HepG2 (cell line): ENCODE results near the gene PCP4. TPM values are rescaled to one million over a fixed set of nuclear protein-coding genes. Genes with fewer than 3 reads are reported as not detected.

Source experiments
- ATAC-seq: fragments of 200-7000 bp; cut with Tn5 transposase; 3 replicates; pipeline ENCODE4 v1.9.1; 2020; ENCODE audit warnings: mild to moderate bottlenecking, moderate library complexity
- BruUV-seq: library from RNA; stranded (reverse); fragments of 400-500 nt; replicated peaks from 2 replicates; lab custom pipeline; 2021; lab: Mats Ljungman, UMichigan
- CTCF ChIA-PET: fragments of 300-600 bp; formaldehyde crosslinking; extraction: SDS; loops from one replicate; lab custom pipeline; 2021; ENCODE audit warnings: low total read pairs, inconsistent platforms, low intra/inter-chr PET ratio; lab: Yijun Ruan, JAX
- POLR2A ChIA-PET: fragments of 350-600 bp; sonication (Branson Sonifier 250); formaldehyde crosslinking; loops from one replicate; lab custom pipeline; 2020; ENCODE audit warnings: antibody characterized with exemption, inconsistent platforms; lab: Yijun Ruan, JAX
- DNase-seq: peaks from one replicate; pipeline ENCODE4 v3.0.0-alpha.2; 2015; ENCODE audit warnings: low spot score
- FAIRE-seq: peaks from 3 replicates; lab custom pipeline; 2011; peaks lifted over from hg19 to GRCh38; lab: Jason Lieb, UNC
- H2AFZ ChIP-seq: one replicate; pipeline ENCODE4 v1.6.1; 2011; ENCODE audit warnings: low read length, inconsistent platforms
- H3K27ac ChIP-seq: fragments of 300-600 bp; 3 replicates; pipeline ENCODE4 v1.8.0; 2011; ENCODE audit warnings: mixed run types, mild to moderate bottlenecking, mixed read lengths, low read length, inconsistent platforms; ENCODE audit not compliant: insufficient read depth; ENCODE audit errors: extremely low read length
- H3K27me3 ChIP-seq, 2 experiments: fragments of 200-600 bp in 1 of 2; 2 replicates in 1 of 2; 3 replicates in 1 of 2; pipeline versions ENCODE4 v1.6.0 to v1.8.0; 2011; ENCODE audit warnings: low read length in 2 of 2, mild to moderate bottlenecking in 2 of 2, moderate library complexity in 2 of 2, inconsistent platforms in 1 of 2; ENCODE audit not compliant: insufficient read depth in 2 of 2, control insufficient read depth in 1 of 2
- H3K36me3 ChIP-seq, 2 experiments: fragments of 200-600 bp in 1 of 2; replicated peaks in 1 of 2; 2 replicates in 1 of 2; 3 replicates in 1 of 2; pipeline versions ENCODE4 v1.5.1 to v1.8.0; 2011; ENCODE audit warnings: low read length in 2 of 2, inconsistent platforms in 1 of 2; ENCODE audit not compliant: insufficient read depth in 2 of 2, control insufficient read depth in 1 of 2
- H3K4me1 ChIP-seq: 2 replicates; pipeline ENCODE4 v1.5.1; 2012; ENCODE audit warnings: low read length, inconsistent platforms; ENCODE audit not compliant: insufficient read depth
- H3K4me2 ChIP-seq: 2 replicates; pipeline ENCODE4 v1.6.0; 2011; ENCODE audit warnings: low read depth, low read length, inconsistent platforms
- H3K4me3 ChIP-seq, 3 experiments: fragments of 200-600 bp in 1 of 3; sonication (generic), shearing (Covaris generic) in 1 of 3; replicated peaks in 1 of 3; 2 replicates each; pipeline ENCODE4 v1.5.1; 2011 to 2016; ENCODE audit warnings: low read length in 3 of 3, inconsistent platforms in 2 of 3, low read depth in 2 of 3, mild to moderate bottlenecking in 2 of 3, control low read depth in 1 of 3, mixed read lengths in 1 of 3; ENCODE audit not compliant: insufficient read depth in 1 of 3
- H3K79me2 ChIP-seq: one replicate; pipeline ENCODE4 v1.6.1; 2011; ENCODE audit warnings: low read length, inconsistent platforms; ENCODE audit not compliant: insufficient read depth
- H3K9ac ChIP-seq: 2 replicates; pipeline ENCODE4 v1.6.0; 2011; ENCODE audit warnings: mild to moderate bottlenecking, low read depth, low read length, inconsistent platforms; ENCODE audit not compliant: insufficient read depth
- H3K9me3 ChIP-seq: 2 replicates; pipeline ENCODE4 v1.5.1; 2012; ENCODE audit warnings: mild to moderate bottlenecking, low read length
- H4K20me1 ChIP-seq: 2 replicates; pipeline ENCODE4 v1.6.0; 2011; ENCODE audit warnings: inconsistent platforms, mild to moderate bottlenecking, low read length, moderate library complexity; ENCODE audit not compliant: insufficient read depth
- ARNT2 ChIP-seq: sonication (generic); formaldehyde crosslinking; IDR thresholded peaks from 2 replicates; pipeline ENCODE4 v1.8.0; 2022; ENCODE audit warnings: mild to moderate bottlenecking, low read depth, missing genetic modification reagents, moderate library complexity
- ATM ChIP-seq: fragments of 450-650 bp; IDR thresholded peaks from 2 replicates; pipeline ENCODE4 v1.7.1; 2017; ENCODE audit warnings: mild to moderate bottlenecking, borderline replicate concordance
- ETS1 ChIP-seq: sonication (generic); formaldehyde crosslinking; IDR thresholded peaks from 2 replicates; pipeline ENCODE4 v1.4.0; 2020; ENCODE audit warnings: missing genetic modification reagents
- FIP1L1 ChIP-seq: fragments of 200-400 bp; formaldehyde crosslinking; IDR thresholded peaks from 2 replicates; pipeline ENCODE4 v1.6.1; 2018; ENCODE audit warnings: low read depth, mild to moderate bottlenecking, low read length, moderate library complexity, borderline replicate concordance; ENCODE audit not compliant: insufficient read depth
- KDM5B ChIP-seq: sonication (generic); formaldehyde crosslinking; IDR thresholded peaks from 2 replicates; pipeline ENCODE4 v1.4.0; 2020; ENCODE audit warnings: missing genetic modification reagents, mild to moderate bottlenecking, borderline replicate concordance
- PCBP1 ChIP-seq: fragments of 200-400 bp; formaldehyde crosslinking; IDR thresholded peaks from 2 replicates; pipeline ENCODE4 v1.6.1; 2017; ENCODE audit warnings: mild to moderate bottlenecking, low read depth, low read length, borderline replicate concordance
- YY1 ChIP-seq: IDR thresholded peaks from 2 replicates; pipeline ENCODE4 v1.6.1; 2011; ENCODE audit warnings: low read length, low read depth, moderate library complexity, mild to moderate bottlenecking; ENCODE audit not compliant: insufficient read depth, insufficient replicate concordance
- ZFP91 ChIP-seq: sonication (generic); formaldehyde crosslinking; IDR thresholded peaks from 2 replicates; pipeline ENCODE4 v1.9.0; 2022; ENCODE audit warnings: missing genetic modification reagents, mild to moderate bottlenecking, borderline replicate concordance
- ZNF101 ChIP-seq: sonication (generic); formaldehyde crosslinking; IDR thresholded peaks from 2 replicates; pipeline ENCODE4 v1.4.0; 2020; ENCODE audit warnings: mild to moderate bottlenecking, low read depth, missing genetic modification reagents, borderline replicate concordance
- ZNF549 ChIP-seq: sonication (generic); formaldehyde crosslinking; IDR thresholded peaks from 2 replicates; pipeline ENCODE4 v1.5.0; 2020; ENCODE audit warnings: missing genetic modification reagents
- ZNF557 ChIP-seq: sonication (generic); formaldehyde crosslinking; IDR thresholded peaks from 2 replicates; pipeline ENCODE4 v1.4.0; 2020; ENCODE audit warnings: missing genetic modification reagents
- ZSCAN12 ChIP-seq: sonication (generic); formaldehyde crosslinking; IDR thresholded peaks from 2 replicates; pipeline ENCODE4 v1.9.0; 2021; ENCODE audit warnings: mild to moderate bottlenecking, missing genetic modification reagents
- WGBS: methylation state at CpG from one replicate; pipeline ENCODE4 v1.1.6; 2017; ENCODE audit warnings: low lambda C conversion rate; 5-methylcytosine and 5-hydroxymethylcytosine counted together
- in situ Hi-C: cut with HindIII; loops from 2 replicates; pipeline ENCODE4 v1.10.0; 2017; ENCODE audit warnings: low pct_unique_long_range_greater_than_20kb; ENCODE audit not compliant: extremely low pct_ligation_motif_present
- intact Hi-C: fragments of 100-400 bp; cut with micrococcal nuclease; formaldehyde crosslinking; loops from one replicate; pipeline ENCODE4 v1.10.0; 2022; ENCODE audit not compliant: unreplicated experiment
- polyA plus RNA-seq, 8 experiments: library from polyadenylated mRNA; depleted of rRNA in 3 of 8; stranded (reverse) in 7 of 8; unstranded in 1 of 8; fragments of >200 nt; fragmentation: Illumina TruSeq in 4 of 8; extraction: Trizol in 4 of 8; gene quantifications; 2 replicates each; pipeline versions ENCODE4 v1.2.1 to v1.2.3, GENCODE V29; 2011 to 2016; ENCODE audit warnings: low read depth in 4 of 8, missing spikeins in 1 of 8, mixed read lengths in 1 of 8; ENCODE audit not compliant: insufficient read depth in 1 of 8
- total RNA-seq, 5 experiments: library from RNA; depleted of rRNA; stranded (reverse); fragments of >200 nt; fragmentation: Illumina TruSeq; extraction: Trizol; gene quantifications; 2 replicates each; pipeline ENCODE4 v1.2.3, GENCODE V29; 2016; ENCODE audit warnings: low read depth in 1 of 5
- TF ChIP-seq, protein P1 (sequence below): sonication (generic); formaldehyde crosslinking; IDR thresholded peaks from 2 replicates; pipeline ENCODE4 v1.4.0; 2020; ENCODE audit warnings: low read depth, mild to moderate bottlenecking, missing genetic modification reagents

Gene PCP4
- total and polyA plus RNA-seq, 2 of the 13 experiments (the other 11 are each of a cell fraction or from before 2014, with no cell fraction given) = not detected

GRCh38 chr21:39900491-39900890 lies 33.3 kb downstream of the PCP4 start:
- DNase-seq (no peak), ATAC-seq (no peak), FAIRE-seq (no peak)
- no peaks in the 10 kb centered on the region for H3K4me1 ChIP-seq
- H3K9ac ChIP-seq = no peak overlapping the region
- no peaks in the 10 kb centered on the region for H3K36me3 ChIP-seq
- H3K4me2 ChIP-seq = no peak overlapping the region
- CTCF ChIA-PET = no interaction called here
- no TSS peak for BruUV-seq
- in situ Hi-C loops (no loop called here), intact Hi-C loops (no loop called here)
- H3K27me3 ChIP-seq = no peaks in the 10 kb centered on the region
- peaks cover 76% of the 10 kb centered on the region for H3K9me3 ChIP-seq
- 33% methylated on average over 5 of the region's 5 CpGs for WGBS
- H3K4me3 ChIP-seq = no peak overlapping the region
- no peaks in the 10 kb centered on the region for H3K79me2 ChIP-seq
- no peaks in the 10 kb centered on the region for H4K20me1 ChIP-seq
- H2AFZ ChIP-seq = no peak overlapping the region
- no peak overlapping the region for H3K27ac ChIP-seq
- POLR2A ChIA-PET = no interaction called here
- TF ChIP-seq ZFP91 (CRISPR knock-in tag) (no peak), KDM5B (no peak), ETS1 (CRISPR knock-in tag) (no peak), YY1 (no peak), ZNF557 (CRISPR knock-in tag) (no peak), ZSCAN12 (CRISPR knock-in tag) (no peak), ZNF101 (CRISPR knock-in tag) (no peak), PCBP1 (no peak), FIP1L1 (no peak), ARNT2 (no peak), ATM (no peak), ZNF549 (CRISPR knock-in tag) (no peak)
- TF ChIP-seq, protein P1, sequence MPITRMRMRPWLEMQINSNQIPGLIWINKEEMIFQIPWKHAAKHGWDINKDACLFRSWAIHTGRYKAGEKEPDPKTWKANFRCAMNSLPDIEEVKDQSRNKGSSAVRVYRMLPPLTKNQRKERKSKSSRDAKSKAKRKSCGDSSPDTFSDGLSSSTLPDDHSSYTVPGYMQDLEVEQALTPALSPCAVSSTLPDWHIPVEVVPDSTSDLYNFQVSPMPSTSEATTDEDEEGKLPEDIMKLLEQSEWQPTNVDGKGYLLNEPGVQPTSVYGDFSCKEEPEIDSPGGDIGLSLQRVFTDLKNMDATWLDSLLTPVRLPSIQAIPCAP (CRISPR knock-in tag) = no peak
